Esophagus muscularis mucosa (tissue), 3 donors: ENCODE results near the gene MKI67.

Experiments used
- CTCF ChIP-seq, 3 experiments: fragments of 200-600 bp in 2 of 3; fragments of 450-650 bp in 1 of 3; sonication (generic) in 2 of 3; IDR thresholded peaks; one replicate each; pipeline ENCODE4 v1.5.1; 2017 to 2019; ENCODE audit warnings: antibody characterized with exemption in 3 of 3, mild to moderate bottlenecking in 2 of 3, moderate library complexity in 1 of 3
- POLR2A ChIP-seq: fragments of 450-650 bp; IDR thresholded peaks from one replicate; pipeline ENCODE4 v1.6.1; 2017; ENCODE audit warnings: antibody characterized with exemption, moderate library complexity, mild to moderate bottlenecking, low read depth
- POLR2AphosphoS5 ChIP-seq, 2 donors: sonication (generic); formaldehyde crosslinking; IDR thresholded peaks; one replicate each; pipeline ENCODE4 v1.6.1; 2017; ENCODE audit warnings: antibody characterized with exemption in 2 of 2

GRCh38 chr10:128116187-128116586 lies 10.0 kb downstream of the MKI67 start:
- TF ChIP-seq CTCF (IDR thresholded peaks at IDR 0.05) (no peak), POLR2AphosphoS5 (IDR thresholded peaks at IDR 0.05) (no peak), POLR2A (no peak)
